B cell (primary cell): ENCODE results near the gene SSBP2. TPM values are rescaled to one million over a fixed set of nuclear protein-coding genes. Genes with fewer than 3 reads are reported as not detected.

Experiments used
- ATAC-seq: fragments of 200-7000 bp; cut with Tn5 transposase; one replicate; pipeline ENCODE4 v1.10.0; 2021; ENCODE audit warnings: low read depth, mild to moderate bottlenecking, moderate number of reproducible peaks, moderate library complexity
- CTCF ChIA-PET: fragments of 350-600 bp; sonication (Branson Sonifier 250); formaldehyde crosslinking; loops from one replicate; lab custom pipeline; 2021; ENCODE audit warnings: antibody characterized with exemption, inconsistent platforms; lab: Charles Lee
- POLR2A ChIA-PET: fragments of 350-600 bp; sonication (Branson Sonifier 250); formaldehyde crosslinking; loops from one replicate; lab custom pipeline; 2021; ENCODE audit warnings: antibody characterized with exemption; lab: Charles Lee
- DNase-seq: peaks from one replicate; pipeline ENCODE4 v3.0.0; 2013
- H2AFZ ChIP-seq: 2 replicates; pipeline ENCODE4 v1.6.1; 2012; ENCODE audit warnings: mild to moderate bottlenecking, low read depth, low read length; ENCODE audit not compliant: insufficient read depth, poor library complexity, severe bottlenecking
- H3K27ac ChIP-seq, 2 donors: 1 replicate in 1 of 2; 2 replicates in 1 of 2; pipeline ENCODE4 v1.5.1; 2012 to 2013; ENCODE audit warnings: low read length in 2 of 2, mild to moderate bottlenecking in 2 of 2, moderate library complexity in 1 of 2
- H3K27me3 ChIP-seq, 4 experiments: fragments of 200-600 bp in 1 of 4; sonication (generic) in 1 of 4; replicated peaks in 1 of 4; 1 replicate in 2 of 4; 2 replicates in 2 of 4; pipeline versions ENCODE4 v1.6.1 to v1.7.0; 2013 to 2016; ENCODE audit warnings: low read length in 3 of 4, mild to moderate bottlenecking in 2 of 4, mixed read lengths in 1 of 4, moderate library complexity in 1 of 4; ENCODE audit not compliant: insufficient read depth in 4 of 4, control insufficient read depth in 3 of 4; ENCODE audit errors: control extremely low read depth in 1 of 4
- H3K36me3 ChIP-seq, 2 experiments: replicated peaks in 1 of 2; 1 replicate in 1 of 2; 2 replicates in 1 of 2; pipeline versions ENCODE4 v1.6.1 to v1.7.1; 2013; ENCODE audit warnings: low read length in 1 of 2; ENCODE audit not compliant: insufficient read depth in 2 of 2, control insufficient read depth in 1 of 2; ENCODE audit errors: control extremely low read depth in 1 of 2, extremely low read depth in 1 of 2
- H3K4me1 ChIP-seq, 2 donors: fragments of 200-600 bp in 1 of 2; sonication (generic) in 1 of 2; 1 replicate in 1 of 2; 2 replicates in 1 of 2; pipeline versions ENCODE4 v1.5.1 to v1.6.1; 2013 to 2017; ENCODE audit warnings: low read length in 2 of 2; ENCODE audit not compliant: control insufficient read depth in 2 of 2, insufficient read depth in 2 of 2
- H3K4me2 ChIP-seq: replicated peaks from 2 replicates; pipeline ENCODE3; 2012; ENCODE audit warnings: mild to moderate bottlenecking, low read depth, low read length; ENCODE audit not compliant: poor library complexity, severe bottlenecking
- H3K4me3 ChIP-seq, 5 experiments: fragments of 200-600 bp in 1 of 5; sonication (generic) in 1 of 5; 1 replicate in 3 of 5; 2 replicates in 2 of 5; pipeline versions ENCODE4 v1.5.1 to v1.7.0; 2011 to 2016; ENCODE audit warnings: low read length in 4 of 5, mild to moderate bottlenecking in 4 of 5, low read depth in 2 of 5, control low read depth in 1 of 5, moderate library complexity in 1 of 5; ENCODE audit not compliant: insufficient read depth in 1 of 5; ENCODE audit errors: control extremely low read depth in 1 of 5, extremely low read depth in 1 of 5
- H3K79me2 ChIP-seq: fragments of 200-600 bp; sonication (generic); one replicate; pipeline ENCODE4 v1.6.0; 2016; ENCODE audit warnings: low read length; ENCODE audit not compliant: control insufficient read depth, insufficient read depth
- H3K9ac ChIP-seq: fragments of 200-600 bp; sonication (generic); 2 replicates; pipeline ENCODE4 v1.6.1; 2017; ENCODE audit warnings: mild to moderate bottlenecking, low read length, moderate library complexity
- H3K9me3 ChIP-seq, 3 donors: one replicate each; pipeline versions ENCODE4 v1.6.1 to v1.7.1; 2013; ENCODE audit warnings: low read length in 2 of 3; ENCODE audit not compliant: control insufficient read depth in 2 of 3, insufficient read depth in 1 of 3; ENCODE audit errors: control extremely low read depth in 1 of 3
- H4K20me1 ChIP-seq: 2 replicates; pipeline ENCODE4 v1.6.0; 2012; ENCODE audit warnings: mild to moderate bottlenecking, low read length; ENCODE audit not compliant: insufficient read depth, control insufficient read depth, poor library complexity, severe bottlenecking
- H3K27ac Mint-ChIP-seq: one replicate; pipeline ENCODE4 v1.8.0; 2021; ENCODE audit warnings: mixed read lengths
- H3K27me3 Mint-ChIP-seq: one replicate; pipeline ENCODE4 v1.8.0; 2021; ENCODE audit warnings: mixed read lengths
- H3K4me1 Mint-ChIP-seq: one replicate; pipeline ENCODE4 v1.8.0; 2021; ENCODE audit warnings: mixed read lengths
- H3K4me3 Mint-ChIP-seq: one replicate; pipeline ENCODE4 v1.8.0; 2021; ENCODE audit warnings: mixed read lengths
- H3K9me3 Mint-ChIP-seq: one replicate; pipeline ENCODE4 v1.8.0; 2022; ENCODE audit warnings: mixed read lengths; ENCODE audit not compliant: insufficient read depth
- CTCF ChIP-seq: fragments of 200-600 bp; IDR thresholded peaks from one replicate; pipeline ENCODE4 v1.8.0; 2022; ENCODE audit warnings: antibody characterized with exemption, mild to moderate bottlenecking
- EZH2 ChIP-seq: IDR thresholded peaks from 2 replicates; pipeline ENCODE4 v1.6.1; 2012; ENCODE audit warnings: borderline replicate concordance, low read depth, mild to moderate bottlenecking, moderate library complexity, low read length; ENCODE audit not compliant: insufficient read depth, poor library complexity, severe bottlenecking
- WGBS: methylation state at CpG from one replicate; pipeline ENCODE4 v1.1.5; 2013; ENCODE audit warnings: missing lambda C conversion rate; ENCODE audit not compliant: insufficient coverage; 5-methylcytosine and 5-hydroxymethylcytosine counted together
- intact Hi-C: fragments of 100-400 bp; cut with micrococcal nuclease; formaldehyde crosslinking; loops from one replicate; pipeline ENCODE4 v1.10.0; 2022
- polyA plus RNA-seq: library from polyadenylated mRNA; depleted of rRNA; stranded (reverse); fragments of >200 nt; gene quantifications from 2 replicates; pipeline ENCODE4 v1.2.3, GENCODE V29; 2012
- total RNA-seq, 2 donors: library from RNA; stranded (reverse); fragments of 120-200 nt in 1 of 2; gene quantifications; 1 replicate in 1 of 2; 2 replicates in 1 of 2; pipeline versions ENCODE4 v1.2.3 to v1.2.4, GENCODE V29; 2013 to 2022

Gene SSBP2
- total and polyA plus RNA-seq, 2 donors (not counting 1 experiment from before 2014, with no cell fraction given), result 40.9 to 49.6 TPM

GRCh38 chr5:81768935-81769452 is 18.1 kb upstream of the SSBP2 start:
- DNase-seq (no peak), ATAC-seq (no peak)
- Histone ChIP-seq H3K4me2 (no peak overlapping the region), H3K9me3 (no peaks in the 10 kb centered on the region), H3K27ac (no peak overlapping the region), H3K9ac (no peak overlapping the region), H3K79me2 (no peaks in the 10 kb centered on the region), H3K4me3 (no peak overlapping the region), H3K4me1 (no peaks in the 10 kb centered on the region), H2AFZ (no peak overlapping the region), H4K20me1 (no peaks in the 10 kb centered on the region), H3K36me3 (no peaks in the 10 kb centered on the region), H3K27me3 (no peaks in the 10 kb centered on the region)
- Mint-ChIP-seq H3K27ac (no peak overlapping the region), H3K4me3 (no peak overlapping the region), H3K9me3 (no peaks in the 10 kb centered on the region), H3K27me3 (peaks cover 3% of the 10 kb centered on the region), H3K4me1 (no peaks in the 10 kb centered on the region)
- intact Hi-C loops, result no loop called here
- TF ChIP-seq EZH2 (no peak), CTCF (no peak)
- CTCF ChIA-PET, result no interaction called here
- POLR2A ChIA-PET, result no interaction called here
- 86% methylated on average over 2 of the region's 2 CpGs for WGBS

GRCh38 chr5:81767938-81768337 is 17.0 kb upstream of the SSBP2 start:
- WGBS, result no CpG with 5 or more reads among the region's 2 CpGs
- ChIA-PET CTCF (no interaction called here), POLR2A (no interaction called here)
- Histone ChIP-seq H3K27ac (no peak overlapping the region), H3K79me2 (no peaks in the 10 kb centered on the region), H3K9me3 (no peaks in the 10 kb centered on the region), H3K9ac (no peak overlapping the region), H3K36me3 (no peaks in the 10 kb centered on the region), H3K4me1 (no peaks in the 10 kb centered on the region), H3K4me3 (no peak overlapping the region), H3K27me3 (no peaks in the 10 kb centered on the region), H2AFZ (no peak overlapping the region), H3K4me2 (no peak overlapping the region), H4K20me1 (no peaks in the 10 kb centered on the region)
- DNase-seq (no peak), ATAC-seq (no peak)
- H3K27me3 Mint-ChIP-seq, result peaks cover 3% of the 10 kb centered on the region
- H3K27ac Mint-ChIP-seq, result no peak overlapping the region
- no peaks in the 10 kb centered on the region for H3K4me1 Mint-ChIP-seq
- TF ChIP-seq CTCF (no peak), EZH2 (no peak)
- no peaks in the 10 kb centered on the region for H3K9me3 Mint-ChIP-seq
- H3K4me3 Mint-ChIP-seq, result no peak overlapping the region
- intact Hi-C loops, result no loop called here
